Measurements from ENCODE around the gene MBOAT1. TPM values are rescaled to one million over a fixed set of nuclear protein-coding genes. Genes with fewer than 3 reads are reported as not detected.
"Not testable (repeated sequence)": the region's sequence is repeated elsewhere in the genome, so short reads cannot be mapped to it uniquely, and the experiment has no call there.

MBOAT1 gene
- polyA plus RNA-seq, 4 donors: 15.0 to 26.1 (median 22.2) TPM

- DNase-seq (ENCODE audit: low read depth in 4 of 4, low spot score in 2 of 4): no peak
These were observed 8.4 kb downstream of the MBOAT1 start for GRCh38 chr6:20203561-20204511.

- DNase-seq (ENCODE audit: low read depth in 4 of 4, low spot score in 2 of 4): no peak
These were observed 9.5 kb downstream of the MBOAT1 start for GRCh38 chr6:20202699-20203302.

GRCh38 chr6:20202324-20202658 lies 10.0 kb downstream of the MBOAT1 start:
- DNase-seq (ENCODE audit: low read depth in 4 of 4, low spot score in 2 of 4): no peak

- no peak for DNase-seq (ENCODE audit: low read depth in 4 of 4, low spot score in 2 of 4)
These were observed 11.3 kb downstream of the MBOAT1 start for GRCh38 chr6:20200761-20201630.

- peak in 1 of 4 donors; percentile 56 for DNase-seq (ENCODE audit: low read depth in 4 of 4, low spot score in 2 of 4)
These were observed 13.5 kb downstream of the MBOAT1 start for GRCh38 chr6:20198775-20199174.

DNA sequence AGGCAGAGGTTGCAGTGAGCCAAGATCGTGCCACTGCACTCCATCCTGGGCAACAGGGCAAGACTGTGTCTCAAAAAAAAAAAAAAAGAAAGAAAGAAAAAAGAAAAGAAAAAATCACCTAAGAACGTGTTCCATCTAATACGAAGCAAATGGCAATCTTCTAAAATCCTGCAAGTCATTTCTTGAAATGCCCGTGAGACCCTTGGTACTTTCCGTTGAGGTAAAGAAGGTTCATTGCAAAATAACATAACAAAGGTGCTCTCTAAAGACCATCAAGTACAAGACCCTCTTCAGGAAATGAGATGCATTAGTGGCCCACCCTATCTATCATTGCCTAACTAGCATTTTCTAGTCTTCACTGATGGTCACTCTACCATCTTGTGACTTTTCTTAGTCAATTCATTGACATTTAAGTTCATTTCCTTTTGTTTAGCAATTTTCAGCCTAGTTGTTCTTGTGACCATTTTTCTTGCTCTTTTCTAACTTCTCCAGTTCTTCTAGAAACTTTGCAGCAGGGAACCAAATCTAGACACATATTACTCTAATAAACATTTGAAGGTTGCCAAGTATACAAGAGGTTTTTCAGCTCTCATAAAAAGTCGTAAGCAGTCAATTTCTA lies 14.0 kb downstream of the MBOAT1 start:
- no peak for DNase-seq (ENCODE audit: low read depth in 4 of 4, low spot score in 2 of 4)

DNA sequence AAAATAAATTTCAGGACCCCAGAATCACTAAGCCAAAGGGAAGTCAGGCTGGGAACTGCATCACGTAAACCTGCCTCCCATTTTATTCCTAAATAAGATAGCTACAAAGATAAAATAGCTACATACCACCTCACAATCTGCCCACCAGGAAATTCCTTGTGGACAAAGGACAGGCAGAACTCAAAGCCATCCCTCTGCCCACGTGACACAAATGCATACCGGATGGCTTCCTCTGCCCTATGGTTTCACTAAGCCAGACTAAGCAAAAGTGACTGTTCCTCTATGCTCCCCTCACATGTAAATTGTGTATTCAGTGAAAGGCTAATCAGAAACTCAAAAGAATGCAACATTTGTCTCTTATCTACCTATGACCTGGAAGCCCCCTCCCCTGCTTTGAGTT lies 15.0 kb downstream of the MBOAT1 start:
- no peak for DNase-seq (ENCODE audit: low read depth in 4 of 4, low spot score in 2 of 4)

DNA sequence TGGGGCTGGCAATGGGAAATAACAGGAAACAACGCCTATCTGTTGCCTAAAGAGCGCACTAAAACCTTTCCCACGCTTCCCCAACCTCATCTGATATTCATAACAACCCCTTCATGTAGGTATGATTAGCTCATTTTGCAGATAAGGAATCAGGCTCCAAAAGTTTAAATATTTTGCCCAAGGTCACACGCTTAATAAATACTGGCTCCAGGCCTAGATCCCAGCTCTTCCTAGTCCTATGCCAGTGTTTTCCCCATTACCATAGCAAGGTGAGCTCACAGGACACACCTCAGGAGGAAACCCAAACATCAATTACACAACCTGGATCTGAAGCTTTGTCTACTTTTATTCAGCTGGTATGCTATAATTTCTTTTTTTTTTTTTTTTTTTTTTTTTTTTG lies 19.6 kb downstream of the MBOAT1 start:
- DNase-seq (ENCODE audit: low read depth in 4 of 4, low spot score in 2 of 4): no peak

GRCh38 chr6:20191992-20192391 lies 20.3 kb downstream of the MBOAT1 start:
- DNase-seq (ENCODE audit: low read depth in 4 of 4, low spot score in 2 of 4): no peak

GRCh38 chr6:20188630-20189075 lies 23.6 kb downstream of the MBOAT1 start:
- DNase-seq (ENCODE audit: low read depth in 4 of 4, low spot score in 2 of 4): no peak

DNA sequence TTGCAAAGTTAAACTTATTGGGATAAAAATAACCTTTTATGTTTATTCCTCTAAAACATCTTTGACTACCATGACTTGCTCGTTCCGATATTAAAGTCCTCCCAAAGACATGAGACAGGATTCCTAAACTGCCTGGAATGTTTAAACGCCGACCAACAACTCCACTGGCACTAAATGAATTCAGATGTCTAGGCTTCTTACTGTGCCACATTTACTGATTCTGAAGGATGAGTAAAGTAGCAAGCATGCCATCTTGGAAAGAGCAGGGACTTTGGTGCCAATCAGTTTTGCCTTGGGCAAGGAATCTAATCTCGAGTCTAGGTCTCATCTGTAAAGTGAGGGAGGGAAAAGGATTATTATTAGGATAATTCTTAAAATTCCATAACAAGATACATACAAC lies 25.3 kb downstream of the MBOAT1 start:
- no peak for DNase-seq (ENCODE audit: low read depth in 4 of 4, low spot score in 2 of 4)

GRCh38 chr6:20183706-20184105 lies 28.6 kb downstream of the MBOAT1 start:
- no peak for DNase-seq (ENCODE audit: low read depth in 4 of 4, low spot score in 2 of 4)

DNA sequence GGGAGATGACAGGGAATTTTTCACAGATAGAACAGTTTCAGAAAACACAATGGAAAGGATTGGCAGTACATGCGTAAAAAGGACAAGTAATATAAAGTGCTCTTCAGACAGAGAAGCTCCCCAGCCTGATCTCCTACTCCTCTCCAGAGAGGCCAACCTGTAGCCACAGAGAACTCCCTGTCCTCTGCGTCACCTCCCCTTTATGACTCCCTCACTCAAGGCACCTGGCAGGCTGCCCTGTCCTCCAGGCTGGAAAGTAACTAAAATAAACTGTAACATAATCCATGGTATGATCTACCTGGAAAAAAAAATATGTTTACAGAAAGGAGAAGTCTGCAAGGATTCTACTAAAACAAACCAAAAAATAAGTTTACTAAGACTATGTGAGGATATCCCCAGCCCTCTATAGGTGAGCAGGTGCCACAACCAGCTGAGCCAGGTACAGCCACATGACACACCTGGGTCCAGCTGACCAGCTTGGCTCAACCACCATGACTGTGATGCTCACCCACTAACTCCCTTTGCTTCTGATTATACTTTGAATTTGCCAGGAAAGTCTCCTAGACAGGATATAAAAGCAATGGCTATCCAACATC lies 29.2 kb downstream of the MBOAT1 start:
- DNase-seq (ENCODE audit: low read depth in 4 of 4, low spot score in 2 of 4): no peak

DNA sequence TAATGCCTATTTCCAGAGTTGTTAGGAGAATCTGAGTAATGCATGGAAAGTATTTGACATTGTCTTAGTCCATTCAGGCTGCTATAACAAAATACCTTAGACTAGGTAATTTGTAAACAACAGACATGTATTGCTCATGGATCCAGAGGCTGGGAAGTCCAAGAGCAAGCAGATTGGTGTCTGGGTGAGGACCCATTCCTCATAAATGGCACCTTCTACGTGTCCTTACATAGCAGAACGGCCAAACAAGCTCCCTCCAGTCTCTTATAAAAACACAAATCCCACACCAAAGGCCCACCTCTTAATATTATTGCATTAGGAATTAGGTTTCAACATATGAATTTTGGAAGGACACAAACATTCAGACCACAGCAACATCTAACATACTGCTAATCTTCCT lies 30.2 kb downstream of the MBOAT1 start:
- no peak for DNase-seq (ENCODE audit: low read depth in 4 of 4, low spot score in 2 of 4)

- no peak for DNase-seq (ENCODE audit: low read depth in 4 of 4, low spot score in 2 of 4)
These were observed 31.3 kb downstream of the MBOAT1 start for GRCh38 chr6:20180935-20181334.

DNA sequence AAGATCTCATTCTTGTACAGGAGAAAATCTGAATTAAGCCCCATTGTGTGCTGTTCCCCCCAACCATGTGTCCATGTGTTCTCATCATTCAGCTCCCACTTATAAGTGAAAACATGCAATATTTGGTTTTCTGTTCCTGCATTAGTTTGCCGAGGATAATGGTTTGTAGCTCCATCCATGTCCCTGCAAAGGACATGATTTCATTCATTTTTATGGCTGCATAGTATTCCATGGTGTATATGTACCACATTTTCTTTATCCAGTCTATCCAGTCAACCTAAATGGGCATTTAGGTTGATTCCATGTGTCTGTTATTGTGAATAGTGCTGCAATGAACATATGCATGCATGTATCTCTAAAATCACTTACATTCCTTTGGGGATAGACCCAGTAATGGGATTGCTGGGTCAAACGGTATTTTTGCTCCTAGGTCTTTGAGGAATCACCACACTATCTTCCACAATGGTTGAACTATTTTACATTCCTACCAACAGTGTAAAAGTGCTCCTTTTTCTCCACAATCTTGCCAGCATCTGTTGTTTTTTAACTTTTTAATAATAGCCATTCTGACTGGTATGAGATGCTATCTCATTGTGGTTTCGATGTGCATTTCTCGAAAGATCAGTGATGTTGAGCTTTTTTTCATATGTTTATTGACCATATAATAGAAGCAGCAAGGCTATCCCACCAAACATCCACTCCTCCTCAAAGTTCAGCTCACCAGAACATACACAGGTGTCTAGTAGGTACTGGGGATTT lies 32.8 kb downstream of the MBOAT1 start:
- DNase-seq (ENCODE audit: low read depth in 4 of 4, low spot score in 2 of 4): not testable (repeated sequence)

GRCh38 chr6:20178327-20178726 lies 33.9 kb downstream of the MBOAT1 start:
- DNase-seq (ENCODE audit: low read depth in 4 of 4, low spot score in 2 of 4): no peak

DNA sequence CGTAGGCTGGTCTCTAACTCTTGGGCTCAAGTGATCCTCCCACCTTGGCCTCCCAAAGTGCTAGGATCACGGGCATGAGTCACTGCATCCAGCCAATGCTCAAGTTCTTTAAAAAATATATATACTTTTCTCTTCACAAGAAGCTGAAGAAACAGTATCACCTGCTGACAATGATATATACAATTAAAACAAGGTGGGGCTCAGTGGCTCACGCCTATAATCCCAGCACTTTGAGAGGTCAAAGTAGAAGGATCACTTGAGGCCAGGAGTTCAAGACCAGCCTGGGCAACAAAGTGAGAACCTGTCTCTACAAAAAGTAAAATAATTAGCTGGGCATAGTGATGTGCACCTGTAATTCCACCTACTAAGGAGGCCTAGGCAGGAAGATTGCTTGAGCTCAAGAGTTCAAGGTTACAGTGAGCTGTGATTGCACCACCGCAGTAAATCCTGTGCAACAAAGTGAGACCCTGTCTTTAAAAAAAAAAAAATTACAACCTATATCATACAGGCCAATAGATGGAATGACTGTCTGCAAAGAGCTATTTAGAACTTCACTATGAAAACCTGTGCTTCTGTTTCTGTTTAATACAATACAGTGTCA lies 36.4 kb downstream of the MBOAT1 start:
- DNase-seq (ENCODE audit: low read depth in 4 of 4, low spot score in 2 of 4): no peak

Measured in left renal cortex interstitium (tissue), 4 donors.